NCI-H460 (cell line): ENCODE measurements around the gene DYNC2LI1. TPM values are rescaled to one million over a fixed set of nuclear protein-coding genes. Genes with fewer than 3 reads are reported as not detected.

ENCODE experiments used
- DNase-seq: peaks from one replicate; pipeline ENCODE4 v3.0.0-alpha.2; 2016; ENCODE audit warnings: low read depth; ENCODE audit errors: extremely low read depth
- total RNA-seq: library from RNA; depleted of rRNA; stranded (reverse); fragments of >200 nt; shearing (Covaris generic); gene quantifications from 2 replicates; pipeline ENCODE4 v1.2.3, GENCODE V29; 2014

The DYNC2LI1 gene
- total RNA-seq, 1 experiment from 2014 or later, result 40.4 TPM

- no peak for DNase-seq
These were observed 11.6 kb upstream of the DYNC2LI1 start for GRCh38 chr2:43762286-43762685.

GRCh38 chr2:43763091-43763490 is 10.7 kb upstream of the DYNC2LI1 start:
- no peak for DNase-seq

DNA sequence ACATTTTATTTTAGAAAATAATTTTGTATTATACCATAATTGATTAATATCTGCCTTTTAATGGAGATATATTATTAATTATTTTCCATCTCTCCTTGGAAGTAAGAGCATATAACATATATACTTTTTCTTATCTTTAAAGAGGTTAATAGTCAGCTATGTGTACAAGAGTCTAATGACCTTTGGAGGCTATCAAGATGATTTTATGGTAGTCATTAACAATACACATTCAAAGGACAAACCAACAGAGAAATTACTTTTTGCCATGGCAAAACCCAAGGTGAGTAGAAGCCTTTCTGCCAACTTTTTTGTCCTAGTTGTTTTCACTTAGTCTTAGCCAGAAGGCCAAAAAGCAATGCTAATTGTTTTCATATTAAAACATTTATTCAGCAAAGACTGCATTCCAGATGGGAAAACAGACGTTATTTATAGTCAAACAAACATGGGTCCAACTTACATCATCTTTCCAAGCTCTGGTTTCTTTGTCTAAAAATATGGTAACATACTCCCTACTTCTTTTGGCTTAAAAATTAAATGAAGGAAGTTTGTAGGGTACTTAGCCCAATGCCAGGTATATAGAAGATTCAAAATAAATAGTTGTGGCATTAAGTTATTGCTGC is 9.6 kb upstream of the DYNC2LI1 start:
- no peak for DNase-seq

GRCh38 chr2:43766006-43766405 is 7.8 kb upstream of the DYNC2LI1 start:
- DNase-seq, result no peak

DNA sequence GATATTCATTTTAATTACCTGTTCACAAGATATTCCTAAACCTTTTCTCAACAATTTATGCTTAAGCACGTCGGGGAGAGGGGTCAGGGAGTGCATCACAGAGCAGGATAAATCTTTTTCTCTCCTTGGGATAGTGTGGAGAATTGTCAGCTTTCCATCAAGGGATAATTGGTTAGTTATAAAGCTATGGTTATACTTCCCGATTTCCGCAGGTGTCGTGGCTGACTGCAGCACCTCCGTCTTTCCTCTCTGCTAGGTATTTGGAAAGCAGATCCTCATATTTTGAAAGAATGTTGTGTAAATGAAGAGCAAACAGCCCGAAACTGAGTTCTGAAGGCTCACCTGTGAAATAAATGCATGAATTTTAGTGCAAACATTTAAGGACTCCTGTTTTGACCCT is 778 bp downstream of the DYNC2LI1 start:
- no peak for DNase-seq

GRCh38 chr2:43776324-43776723 is 2.5 kb downstream of the DYNC2LI1 start:
- no peak for DNase-seq

GRCh38 chr2:43777306-43777926 is 3.6 kb downstream of the DYNC2LI1 start:
- DNase-seq, result no peak

DNA sequence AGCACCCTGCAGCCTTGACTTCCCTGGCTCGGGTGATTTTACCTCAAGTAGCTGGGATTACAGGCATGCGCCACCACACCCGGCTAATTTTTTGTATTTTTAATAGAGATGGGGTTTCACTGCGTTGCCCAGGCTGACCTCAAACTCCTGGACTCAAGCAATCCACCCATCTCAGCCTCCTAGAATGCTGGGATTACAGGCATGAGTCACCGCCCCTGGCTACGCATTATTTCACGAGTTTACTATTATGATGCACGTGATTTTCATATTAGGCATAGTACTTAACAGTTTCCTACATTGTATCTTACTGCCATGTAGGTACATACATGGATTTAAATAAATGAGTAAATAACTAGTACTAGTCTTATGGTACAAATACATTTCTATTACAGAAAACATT is 4.4 kb downstream of the DYNC2LI1 start:
- DNase-seq, result no peak

- no peak for DNase-seq
These were observed 14.1 kb downstream of the DYNC2LI1 start for GRCh38 chr2:43787895-43788294.

DNA sequence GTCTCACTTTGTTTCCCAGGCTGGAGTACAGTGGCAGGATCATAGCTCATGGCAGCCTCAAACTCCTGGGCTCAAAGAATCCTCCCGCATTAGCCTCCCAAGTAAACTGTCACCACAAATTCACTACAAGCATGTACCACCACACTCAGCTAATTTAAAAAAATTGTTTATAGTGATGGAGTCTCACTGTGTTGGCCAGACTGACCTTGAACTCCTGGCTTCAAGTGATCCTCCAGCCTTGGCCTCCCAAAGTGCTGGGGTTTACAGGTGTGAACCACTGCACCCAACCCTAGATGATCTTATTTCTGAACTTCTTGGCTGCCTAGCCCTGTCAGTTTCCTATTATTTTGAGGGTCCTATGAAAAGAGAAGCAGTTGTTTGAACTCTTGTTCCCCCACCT is 14.8 kb downstream of the DYNC2LI1 start:
- DNase-seq, result no peak

DNA sequence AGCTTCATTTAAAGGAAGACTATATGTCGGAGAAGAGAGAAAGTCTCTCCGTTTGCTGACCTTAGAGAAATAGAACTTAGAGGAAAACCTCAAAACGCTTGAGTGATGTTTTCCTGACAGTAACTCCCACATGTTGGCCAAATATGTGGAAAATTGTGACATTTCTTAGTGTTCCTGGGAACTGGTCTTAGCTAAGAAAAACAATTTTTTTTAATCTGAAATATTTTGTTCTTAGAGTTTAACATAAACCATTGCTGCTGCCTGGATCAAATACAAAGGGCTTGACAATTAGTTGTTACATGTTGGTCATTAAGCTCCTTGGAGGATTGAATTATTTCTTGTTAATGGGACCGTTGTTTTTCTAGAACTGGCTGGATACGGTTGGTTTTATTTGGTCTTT is 16.3 kb downstream of the DYNC2LI1 start:
- DNase-seq, result no peak

GRCh38 chr2:43791035-43791765 is 17.4 kb downstream of the DYNC2LI1 start:
- no peak for DNase-seq

DNA sequence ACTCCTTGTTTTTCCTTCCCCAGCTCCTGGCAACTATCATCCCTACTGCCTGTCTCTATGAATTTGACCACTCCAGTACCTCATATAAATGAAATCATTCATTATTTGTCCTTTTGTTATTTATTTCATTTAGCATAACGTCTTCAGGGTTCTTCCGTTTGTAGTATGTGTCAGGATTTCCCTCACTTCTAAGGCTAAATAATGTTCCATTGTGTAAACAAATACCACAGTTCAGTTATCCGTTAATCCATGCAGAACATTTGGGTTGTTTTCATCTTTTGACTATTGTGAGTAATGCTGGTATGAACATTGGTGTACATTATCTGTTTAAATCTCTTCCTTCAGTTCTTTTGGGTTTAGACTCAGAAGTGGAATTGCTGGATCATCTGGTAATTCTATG is 18.8 kb downstream of the DYNC2LI1 start:
- no peak for DNase-seq

DNA sequence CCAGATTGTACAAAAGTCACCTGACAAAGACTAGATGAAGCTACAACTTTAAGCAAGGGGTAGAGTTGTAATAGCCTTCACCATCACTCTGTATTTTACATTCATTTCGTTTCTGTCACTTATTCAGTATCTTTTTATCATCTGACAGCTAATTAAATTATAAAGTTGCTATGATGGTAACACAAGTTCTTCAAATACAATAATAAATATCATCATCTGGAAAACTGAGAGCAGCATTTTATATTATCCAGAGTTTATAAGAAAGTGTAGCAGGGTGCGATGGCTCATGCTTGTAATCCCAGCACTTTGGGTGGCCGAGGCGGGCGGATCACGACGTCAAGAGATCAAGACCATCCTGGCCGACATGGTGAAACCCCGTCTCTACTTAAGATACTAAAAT is 21.1 kb downstream of the DYNC2LI1 start:
- DNase-seq, result no peak

DNA sequence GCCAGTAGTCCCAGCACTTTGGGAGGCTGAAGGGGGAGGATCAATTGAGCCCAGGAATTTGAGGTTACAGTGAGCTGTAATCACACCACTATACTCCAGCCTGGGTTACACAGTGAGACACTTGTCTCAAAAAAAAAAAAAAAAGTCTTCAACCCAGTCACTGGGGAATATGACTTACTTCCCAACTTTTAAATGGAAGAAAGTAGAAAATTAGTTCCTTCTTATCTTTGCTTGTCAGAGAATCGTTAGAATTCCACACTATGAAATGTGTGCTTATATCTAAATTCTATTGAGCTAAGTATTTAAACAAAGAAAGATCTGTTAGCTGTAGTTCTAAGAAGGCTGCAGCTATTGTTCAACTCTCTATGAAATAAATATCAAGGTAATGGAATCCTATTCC is 22.4 kb downstream of the DYNC2LI1 start:
- DNase-seq, result no peak

GRCh38 chr2:43798300-43798699 is 24.5 kb downstream of the DYNC2LI1 start:
- no peak for DNase-seq

DNA sequence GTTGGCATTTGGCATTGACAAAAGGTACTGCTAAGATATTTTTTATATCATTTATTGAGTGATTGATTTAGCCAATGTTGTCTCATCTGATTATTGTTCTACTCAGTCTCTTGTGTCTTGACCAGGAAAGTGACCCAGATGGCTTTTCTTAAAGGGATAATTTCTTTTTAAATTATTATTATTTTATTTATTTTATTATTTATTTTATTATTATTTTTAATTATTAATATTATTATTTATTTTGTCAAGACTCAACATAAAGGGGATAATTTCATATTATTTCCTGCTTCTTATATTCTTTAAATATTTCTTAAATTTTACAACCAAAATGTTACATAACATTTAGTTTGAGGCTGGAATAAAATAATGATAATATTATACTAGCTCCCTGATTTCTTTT is 27.1 kb downstream of the DYNC2LI1 start:
- DNase-seq, result no peak

DNA sequence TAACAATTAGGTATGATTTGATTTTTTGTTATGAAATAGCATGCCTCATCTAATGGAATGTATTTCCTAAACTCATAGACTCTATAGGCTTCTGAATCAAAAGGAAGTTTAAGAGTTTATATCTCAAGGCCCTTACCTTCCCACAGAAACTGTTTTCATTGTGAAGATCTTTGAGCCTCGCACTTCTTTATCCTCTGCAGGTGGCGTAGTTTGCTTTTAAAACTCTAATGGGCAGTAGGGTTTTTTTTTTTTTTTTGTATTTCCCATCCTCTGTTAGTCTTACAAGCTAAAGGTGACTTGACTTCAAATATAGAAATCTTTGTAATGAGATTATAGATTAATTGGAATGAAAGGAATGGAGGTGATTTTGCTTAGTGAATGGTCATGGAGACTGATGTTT is 28.3 kb downstream of the DYNC2LI1 start:
- DNase-seq, result no peak

DNA sequence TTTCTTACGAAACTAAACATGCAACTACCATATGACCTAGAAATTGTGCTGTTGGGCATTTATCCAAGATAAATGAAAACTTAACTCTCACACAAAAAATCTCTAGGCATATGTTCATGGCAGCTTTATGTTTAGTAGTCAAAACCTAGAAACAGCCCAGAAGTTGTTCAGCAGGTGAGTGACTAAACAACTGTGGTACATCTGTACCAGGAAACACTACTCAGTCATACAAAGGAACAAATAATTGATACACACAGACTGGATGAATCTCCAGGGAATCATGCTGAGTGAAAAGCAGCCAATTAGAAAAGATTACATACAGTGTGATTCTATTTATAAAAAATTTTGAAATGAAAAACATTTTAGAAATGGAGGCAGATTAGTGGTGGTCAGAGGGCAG is 29.3 kb downstream of the DYNC2LI1 start:
- DNase-seq, result no peak

DNA sequence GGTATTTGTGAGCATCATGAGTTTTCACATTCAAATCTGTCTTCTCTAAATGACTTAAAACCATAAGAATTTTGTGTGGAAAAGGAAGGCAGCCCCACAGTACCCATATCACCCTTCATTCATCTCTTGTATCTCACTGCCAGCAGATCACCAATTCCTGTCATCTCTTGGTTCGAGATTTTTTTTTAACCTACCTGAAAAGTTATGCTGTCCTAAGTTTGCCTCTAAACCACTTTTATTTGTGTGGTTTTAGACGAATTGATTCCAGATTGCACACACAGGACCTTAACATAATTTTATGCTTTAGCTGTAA is 32.8 kb downstream of the DYNC2LI1 start:
- DNase-seq, result no peak

DNA sequence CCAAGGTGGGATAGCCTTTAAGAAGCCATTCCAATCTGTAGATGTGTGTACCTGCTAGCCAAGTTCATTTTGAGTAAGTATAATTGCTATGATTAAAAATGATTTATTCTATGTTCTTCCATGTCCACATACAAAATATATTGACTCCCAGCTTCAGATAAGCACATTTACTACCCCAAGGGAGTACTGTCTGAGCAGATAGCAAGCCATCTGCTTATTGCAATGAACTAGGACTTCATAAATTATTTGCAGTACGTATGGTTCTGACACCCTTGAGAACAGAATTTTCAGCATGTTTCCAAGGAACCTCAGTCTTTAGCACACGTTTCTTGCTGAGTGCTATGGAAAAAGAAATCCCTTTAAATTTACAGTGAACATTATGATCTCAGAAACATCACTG is 36.6 kb downstream of the DYNC2LI1 start:
- no peak for DNase-seq

DNA sequence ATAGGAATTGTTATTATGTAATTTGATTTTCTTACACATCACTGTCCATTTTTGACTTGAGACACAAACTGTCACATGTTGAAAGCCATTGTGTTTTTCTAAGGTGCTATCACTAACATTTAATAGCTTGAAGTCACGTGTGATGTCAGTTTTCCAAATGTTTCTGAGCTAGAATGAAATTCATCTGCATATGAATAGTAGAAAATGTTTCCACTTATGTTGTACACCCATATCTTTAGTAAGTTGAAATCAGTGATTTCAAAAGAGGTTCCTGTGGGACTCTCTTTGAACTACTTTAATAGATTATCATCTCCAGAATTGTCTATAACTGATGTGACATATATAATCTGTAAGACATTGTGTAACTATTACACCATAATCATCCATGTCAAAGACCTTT is 37.0 kb downstream of the DYNC2LI1 start:
- DNase-seq, result no peak
